Thyroid gland (tissue), 4 donors: ENCODE data around the gene CYB5R2.

ENCODE experiments used
- CTCF ChIP-seq, 6 experiments: fragments of 200-600 bp in 3 of 6; fragments of 450-650 bp in 3 of 6; sonication (generic) in 3 of 6; IDR thresholded peaks; one replicate each; pipeline ENCODE4 v1.5.1; 2016 to 2019; ENCODE audit warnings: antibody characterized with exemption in 6 of 6, mild to moderate bottlenecking in 2 of 6, inconsistent platforms in 1 of 6, moderate library complexity in 1 of 6
- POLR2A ChIP-seq, 2 donors: fragments of 450-650 bp; IDR thresholded peaks; one replicate each; pipeline ENCODE4 v1.6.1; 2017; ENCODE audit warnings: antibody characterized with exemption in 2 of 2, mild to moderate bottlenecking in 2 of 2, moderate library complexity in 1 of 2

- TF ChIP-seq POLR2A (IDR thresholded peaks at IDR 0.05), result no peak
- no peak for TF ChIP-seq CTCF (IDR thresholded peaks at IDR 0.05)
These were observed 26.4 kb downstream of the CYB5R2 start for GRCh38 chr11:7646866-7647265.
